Activated CD4-positive, CD25-positive, alpha-beta regulatory T cell (primary cell): Measurements from ENCODE around the gene OR6B3.

Source experiments
- DNase-seq, 4 experiments: peaks; one replicate each; lab custom pipeline; 2025; lab: John Stamatoyannopoulos, UW

Gene OR6B3

DNA sequence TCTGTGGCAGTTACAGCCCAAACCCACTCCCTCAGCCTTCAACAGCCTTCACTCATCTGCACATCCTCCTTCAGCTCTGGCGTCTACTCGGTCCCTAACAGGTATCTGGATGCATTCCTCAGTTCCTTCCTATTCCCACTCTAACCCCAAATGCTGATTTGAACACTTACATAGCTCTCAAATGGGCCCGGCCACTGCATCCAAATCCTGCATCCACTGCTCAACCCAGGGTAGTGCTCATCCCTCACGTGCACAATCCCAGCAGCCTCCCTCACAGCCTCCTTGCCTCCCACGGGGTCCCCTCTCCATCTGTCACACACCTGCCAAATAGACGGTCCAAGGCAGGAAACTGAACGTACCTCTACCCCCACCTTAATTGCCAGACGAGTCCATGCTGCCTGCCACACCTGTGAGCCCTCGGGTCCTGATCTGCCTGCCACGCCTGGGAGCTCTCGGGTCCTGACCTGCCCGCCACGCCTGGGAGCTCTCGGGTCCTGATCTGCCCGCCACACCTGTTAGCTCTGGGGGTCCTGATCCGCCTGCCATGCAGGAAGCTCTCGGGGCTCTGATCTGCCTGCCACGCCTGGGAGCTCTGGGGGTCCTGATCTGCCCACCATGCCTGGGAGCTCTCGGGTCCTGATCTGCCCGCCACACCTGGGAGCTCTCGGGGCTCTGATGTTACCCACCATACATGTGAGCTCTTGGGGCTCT lies 9.9 kb downstream of the OR6B3 start:
- no peak for DNase-seq

DNA sequence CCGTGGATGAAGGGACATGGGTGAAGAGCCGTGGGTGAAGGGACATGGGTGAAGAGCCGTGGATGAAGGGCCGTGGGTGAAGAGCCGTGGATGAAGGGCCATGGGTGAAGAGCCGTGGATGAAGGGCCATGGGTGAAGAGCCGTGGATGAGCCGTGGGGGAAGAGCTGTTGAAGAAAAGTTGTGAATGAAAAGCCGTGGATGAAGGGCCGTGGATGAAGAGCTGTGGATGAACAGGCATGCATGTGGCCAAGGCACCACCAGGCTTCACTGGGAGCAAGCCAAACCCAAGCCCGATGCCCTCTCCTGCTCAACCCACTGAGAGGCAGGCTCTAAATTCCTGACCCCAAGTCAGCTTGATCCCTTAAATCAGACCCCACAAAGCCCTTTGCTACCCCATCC lies 10.6 kb downstream of the OR6B3 start:
- DNase-seq: no peak

DNA sequence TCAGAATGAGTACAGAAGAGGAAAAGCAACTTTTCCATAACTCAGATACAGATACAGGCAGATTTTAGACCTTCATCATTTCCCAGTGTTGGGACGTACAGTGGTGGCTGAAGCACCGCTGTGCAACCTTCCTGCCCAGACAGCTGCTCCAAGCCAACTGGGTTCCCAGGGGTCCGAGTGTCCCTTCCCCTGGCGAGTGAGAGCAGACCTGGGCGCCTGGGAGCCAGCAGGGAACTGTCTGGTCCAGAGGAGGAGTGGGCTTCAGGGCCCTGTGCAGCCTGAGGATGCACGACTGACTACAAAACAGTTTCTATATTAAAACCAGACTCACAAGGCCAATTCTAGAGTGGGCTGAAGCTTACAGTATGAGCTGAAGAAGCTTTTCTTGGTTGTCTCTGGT lies 12.0 kb downstream of the OR6B3 start:
- no peak for DNase-seq

DNA sequence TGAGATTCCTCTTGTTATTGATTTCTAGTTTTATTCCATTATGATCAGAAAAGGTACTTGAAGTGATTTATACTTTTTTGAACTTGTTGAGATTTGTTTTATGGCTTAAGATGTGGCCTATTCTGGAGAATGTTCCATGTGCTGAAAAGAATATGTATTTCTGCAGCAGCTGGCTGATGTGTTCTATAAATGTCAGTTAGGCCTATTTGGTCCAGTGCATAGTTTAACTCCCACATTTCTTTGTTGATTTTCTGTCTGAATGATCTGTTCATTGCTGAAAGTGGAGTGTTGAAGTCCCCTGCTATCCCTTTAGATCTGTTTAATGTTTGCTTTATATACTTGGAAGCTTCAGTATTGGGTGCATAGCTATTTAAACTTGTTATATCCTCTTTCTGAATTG lies 16.0 kb downstream of the OR6B3 start:
- no peak for DNase-seq

DNA sequence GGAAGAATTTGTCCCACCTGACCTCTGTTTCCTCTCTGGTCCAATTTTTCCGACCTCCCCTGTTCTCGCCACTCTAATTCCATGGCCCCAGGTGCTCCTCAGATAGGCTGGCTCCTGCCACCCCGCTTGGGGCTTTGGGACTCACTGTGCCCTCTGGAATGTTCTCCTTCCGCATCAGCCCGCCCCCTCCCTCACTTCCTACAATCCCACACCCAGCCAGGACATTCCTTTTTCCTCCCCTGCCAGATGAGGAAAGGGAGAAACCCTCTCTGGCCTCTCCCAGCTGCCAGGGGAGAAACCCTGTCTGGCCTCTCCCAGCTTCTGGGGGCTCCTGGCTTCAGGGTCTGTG lies 20.0 kb downstream of the OR6B3 start:
- DNase-seq: no peak

DNA sequence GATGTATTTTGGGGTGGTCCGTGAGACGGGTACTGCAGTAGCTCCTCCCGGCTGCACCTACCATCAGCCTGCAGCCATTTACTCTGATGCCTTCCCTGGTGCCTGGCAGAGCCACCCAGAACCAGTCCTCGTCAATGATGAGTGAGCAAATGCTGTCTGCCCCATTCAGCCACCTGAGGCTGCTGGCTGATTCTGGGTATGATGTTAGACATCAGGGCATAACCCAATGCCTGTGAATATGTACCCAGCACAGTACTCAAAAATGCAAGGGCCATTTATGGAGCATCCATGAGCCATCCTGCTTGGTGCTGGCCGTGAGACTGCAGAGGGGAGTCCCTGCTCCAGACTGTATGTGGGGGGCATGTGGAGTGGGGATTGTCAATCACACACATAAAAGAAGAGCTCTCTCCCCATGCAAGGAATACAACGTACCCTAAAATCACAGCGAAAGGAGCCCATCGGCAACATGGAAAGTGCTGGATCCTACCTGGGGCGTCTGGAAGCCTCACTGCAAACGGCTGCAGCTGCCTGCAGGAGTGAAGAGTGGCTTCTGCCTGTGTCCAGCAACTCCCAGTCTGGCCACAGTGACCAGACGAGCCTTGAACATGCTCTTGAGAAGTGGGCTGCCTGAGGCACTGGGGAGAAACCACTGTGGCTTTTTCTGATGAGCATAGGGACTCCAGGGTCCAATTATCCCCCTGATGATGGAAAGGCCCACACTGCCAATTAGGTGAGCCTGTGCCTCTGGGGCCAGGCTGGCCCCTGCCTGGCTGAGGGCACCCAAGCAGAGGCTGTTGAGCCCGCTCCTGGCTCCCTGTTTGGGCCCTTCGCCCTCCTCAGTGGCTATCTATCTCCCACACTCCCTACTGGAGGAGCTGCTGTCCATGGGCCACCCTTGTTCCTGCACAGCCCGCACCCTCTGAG lies 20.7 kb downstream of the OR6B3 start:
- DNase-seq: no peak

DNA sequence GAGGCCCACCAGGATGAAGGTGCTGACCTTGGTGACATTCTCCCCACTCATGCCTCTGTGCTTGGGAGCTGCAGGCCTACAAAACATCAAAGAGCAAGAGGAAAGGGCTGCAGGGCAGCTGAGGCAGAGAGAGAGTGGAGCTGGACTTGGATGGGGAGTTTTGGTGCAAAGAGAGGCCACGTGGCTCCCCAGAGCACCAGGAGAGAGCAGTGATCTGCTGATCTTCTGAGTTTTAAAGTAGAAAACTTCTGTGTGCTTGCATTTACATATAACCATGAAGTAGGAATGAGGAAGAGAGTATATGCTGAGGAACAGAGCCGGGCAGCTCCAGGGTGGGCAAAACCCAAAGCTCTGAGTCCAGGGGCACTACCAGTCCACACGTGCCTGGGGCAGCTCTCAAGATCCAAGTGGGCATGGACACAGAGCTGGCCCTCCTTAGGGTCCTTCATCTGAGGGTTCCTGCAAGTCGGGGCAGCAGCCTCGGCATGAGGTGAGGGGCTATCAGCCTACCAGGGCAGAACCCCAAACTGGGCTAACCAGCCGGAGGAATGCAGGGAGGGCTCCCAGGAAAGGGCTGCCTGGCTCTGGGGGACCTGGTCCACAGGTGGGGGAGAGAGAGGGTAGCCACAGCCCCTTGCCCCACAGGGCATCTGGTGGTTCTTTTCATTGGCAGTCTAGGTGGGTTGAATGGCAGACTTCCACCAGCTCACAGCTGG lies 22.8 kb downstream of the OR6B3 start, which contains the start of gene OR6B2:
Gene OR6B2 (minus strand): TSS at position 51 of the 716 bp plus-strand sequence. CDS start 0 bp downstream, at position 51.
- no peak for DNase-seq

DNA sequence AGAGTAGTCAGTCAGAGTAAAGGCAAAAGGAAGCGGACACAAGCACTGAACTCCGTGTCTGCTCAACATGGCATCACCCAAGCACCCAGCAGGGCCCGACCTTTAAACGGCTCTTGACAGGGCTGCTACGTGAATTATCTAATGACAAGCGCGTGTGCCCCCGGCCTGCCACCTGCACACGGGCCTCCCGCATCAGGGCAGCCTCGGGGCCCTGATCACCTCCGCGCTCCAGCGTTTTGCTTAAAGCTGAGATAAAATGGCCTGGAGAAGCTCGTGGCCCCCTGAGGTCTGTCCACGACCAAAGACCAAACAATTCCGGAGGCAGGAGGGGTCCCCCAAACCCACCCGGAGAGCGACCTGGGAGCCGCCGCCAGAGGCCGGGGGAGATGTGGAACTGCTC lies 28.6 kb downstream of the OR6B3 start:
- DNase-seq: peak in 1 of 4 experiments; percentile 20

DNA sequence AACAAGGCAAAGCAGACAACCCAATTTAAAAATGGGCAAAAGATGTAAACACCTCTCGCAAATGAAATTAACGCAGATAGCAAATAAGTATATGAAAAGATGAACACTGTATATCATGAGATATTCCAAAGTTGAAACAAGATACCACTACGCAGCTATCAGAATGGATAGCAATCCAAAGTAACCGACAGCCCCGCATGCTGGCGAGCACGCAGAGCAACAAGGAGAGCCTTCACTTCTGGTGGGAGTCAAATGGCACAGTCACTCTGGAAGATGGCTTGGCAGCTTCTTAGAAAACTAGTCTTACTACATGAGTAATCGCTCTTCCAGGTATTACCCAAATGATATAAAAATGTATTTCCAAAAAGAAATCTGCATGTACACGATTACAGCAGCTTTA lies 29.5 kb downstream of the OR6B3 start:
- no peak for DNase-seq

DNA sequence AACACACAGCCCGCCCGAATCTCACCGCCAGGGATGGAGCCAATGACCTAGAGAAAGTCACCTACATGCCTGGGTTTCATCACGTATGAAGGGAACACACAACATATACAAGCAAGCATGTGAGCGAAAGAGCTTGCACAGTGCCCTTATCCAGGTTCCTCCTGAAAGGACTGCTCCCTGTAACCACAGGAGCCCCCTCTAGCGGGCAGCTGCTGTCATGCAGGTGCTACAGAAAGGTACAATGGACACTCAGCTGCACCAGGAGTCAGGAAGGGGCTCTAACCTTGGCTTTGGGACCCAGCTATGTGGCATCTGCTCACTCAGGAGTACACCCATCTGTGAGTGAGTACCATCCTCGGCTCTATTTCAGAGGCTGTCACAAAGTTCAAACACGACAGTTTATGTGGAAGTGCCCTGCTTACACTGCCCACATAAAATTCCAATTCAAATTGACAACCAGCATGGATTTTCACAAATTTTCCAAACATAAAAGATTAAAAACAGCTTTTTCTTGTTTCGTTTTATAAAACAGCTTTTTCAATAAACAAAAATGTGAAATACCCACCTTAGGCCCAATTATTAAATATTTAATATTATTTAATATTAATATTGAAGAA lies 31.7 kb downstream of the OR6B3 start:
- peak; percentile 15 to 42 (median 26) for DNase-seq

DNA sequence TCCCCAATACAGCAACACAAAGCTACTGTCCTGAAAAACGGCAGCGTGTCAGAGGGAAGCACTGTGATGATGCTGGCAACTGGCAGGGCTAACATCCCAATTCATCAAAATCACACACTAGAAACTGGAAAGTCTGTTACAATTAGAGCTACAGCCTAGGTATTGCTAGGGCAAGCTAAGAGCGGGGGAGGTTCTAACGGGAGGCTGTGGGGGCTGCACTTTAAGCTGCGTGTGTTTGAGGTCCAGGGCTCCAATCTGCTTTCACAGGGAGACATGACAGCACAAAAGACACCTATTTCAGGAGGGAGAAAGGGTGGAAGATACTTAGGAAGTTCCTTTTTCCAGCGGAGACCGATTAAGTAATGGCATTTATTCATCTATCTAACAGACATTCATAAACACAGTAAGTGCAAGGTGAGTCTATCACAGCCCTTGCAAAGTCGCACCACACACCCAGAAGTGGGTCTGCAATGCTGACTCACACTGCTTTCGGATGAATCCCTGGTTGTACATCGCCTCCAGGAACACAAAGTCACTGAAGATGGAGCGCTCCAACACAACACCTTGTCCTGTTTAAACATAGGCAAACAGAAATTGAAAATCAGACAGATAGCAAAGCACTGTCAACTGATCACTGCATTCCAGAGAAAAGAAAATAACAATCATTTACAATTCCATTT lies 35.1 kb downstream of the OR6B3 start:
- DNase-seq: no peak

DNA sequence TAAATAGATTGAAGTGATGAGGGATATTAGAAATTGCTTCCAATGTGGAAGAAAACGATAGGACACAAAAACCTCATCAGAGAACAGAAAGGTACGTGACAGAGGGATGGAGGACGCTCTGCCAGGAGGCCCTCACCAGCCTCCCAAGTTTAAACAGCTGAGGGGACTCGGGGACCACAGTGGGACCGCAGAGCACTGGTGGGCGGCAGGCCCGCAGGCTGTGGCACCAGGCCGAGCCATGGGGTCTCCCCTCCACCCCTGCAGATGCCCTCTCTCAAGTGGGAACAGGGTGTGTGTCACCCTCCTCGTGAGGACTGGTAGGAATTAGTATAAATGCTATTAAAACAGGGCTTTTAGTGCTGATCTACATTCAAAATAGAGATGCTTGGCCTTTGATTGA lies 39.0 kb downstream of the OR6B3 start:
- no peak for DNase-seq

DNA sequence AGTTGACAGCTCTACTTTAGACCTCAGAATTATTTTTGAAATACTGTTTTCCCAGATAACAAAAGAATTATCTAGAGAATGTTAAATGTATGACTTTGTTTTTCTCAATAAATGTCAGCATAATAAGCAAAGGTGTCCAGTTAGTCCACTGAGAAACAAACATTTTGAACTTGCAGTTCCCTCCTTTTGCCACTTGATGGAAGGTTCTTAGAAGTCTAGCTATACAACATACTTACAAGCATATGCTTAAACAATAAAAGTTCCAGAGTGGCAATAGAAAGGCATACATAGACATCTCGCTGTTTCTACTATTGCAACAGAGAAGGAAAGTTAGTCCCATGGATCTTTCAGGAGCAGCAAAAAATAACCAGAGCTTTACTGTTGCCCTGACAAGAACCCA lies 40.0 kb downstream of the OR6B3 start:
- no peak for DNase-seq

DNA sequence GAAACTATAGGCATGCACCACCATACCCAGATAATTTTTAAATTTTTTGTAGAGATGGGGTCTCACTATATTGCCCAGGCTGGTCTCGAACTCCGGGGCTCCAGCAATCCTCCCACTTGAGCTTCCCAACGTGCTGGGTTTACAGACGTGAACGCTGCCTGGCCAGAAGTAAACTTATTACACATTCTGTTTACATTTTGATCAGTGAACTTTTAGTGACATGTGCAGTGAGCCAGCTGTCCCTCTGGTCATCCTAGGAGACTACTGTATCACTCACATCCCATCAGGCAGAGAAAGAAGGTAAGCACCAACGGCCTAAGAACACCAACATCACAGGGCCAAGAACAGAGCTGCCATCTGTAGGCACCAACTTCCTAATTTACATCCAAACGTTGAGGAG lies 50.3 kb downstream of the OR6B3 start:
- DNase-seq: no peak

DNA sequence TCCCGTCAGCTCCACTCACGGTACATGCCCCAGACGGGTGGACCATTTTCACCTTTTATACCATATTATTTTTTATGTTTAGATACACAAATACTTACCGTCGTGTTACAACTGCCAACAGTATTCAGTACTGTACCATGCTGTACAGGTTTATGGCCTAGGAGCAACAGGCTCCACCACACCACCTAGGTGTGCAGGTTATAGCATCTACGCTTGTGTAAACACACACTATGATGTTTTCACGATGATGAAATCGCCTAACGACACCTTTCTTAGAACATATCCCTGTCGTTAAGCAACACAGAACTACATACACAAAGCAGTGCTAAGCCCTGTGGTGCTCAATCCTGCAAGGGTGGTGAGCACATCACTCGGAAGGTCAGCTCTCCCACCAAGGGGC lies 52.6 kb downstream of the OR6B3 start:
- no peak for DNase-seq

DNA sequence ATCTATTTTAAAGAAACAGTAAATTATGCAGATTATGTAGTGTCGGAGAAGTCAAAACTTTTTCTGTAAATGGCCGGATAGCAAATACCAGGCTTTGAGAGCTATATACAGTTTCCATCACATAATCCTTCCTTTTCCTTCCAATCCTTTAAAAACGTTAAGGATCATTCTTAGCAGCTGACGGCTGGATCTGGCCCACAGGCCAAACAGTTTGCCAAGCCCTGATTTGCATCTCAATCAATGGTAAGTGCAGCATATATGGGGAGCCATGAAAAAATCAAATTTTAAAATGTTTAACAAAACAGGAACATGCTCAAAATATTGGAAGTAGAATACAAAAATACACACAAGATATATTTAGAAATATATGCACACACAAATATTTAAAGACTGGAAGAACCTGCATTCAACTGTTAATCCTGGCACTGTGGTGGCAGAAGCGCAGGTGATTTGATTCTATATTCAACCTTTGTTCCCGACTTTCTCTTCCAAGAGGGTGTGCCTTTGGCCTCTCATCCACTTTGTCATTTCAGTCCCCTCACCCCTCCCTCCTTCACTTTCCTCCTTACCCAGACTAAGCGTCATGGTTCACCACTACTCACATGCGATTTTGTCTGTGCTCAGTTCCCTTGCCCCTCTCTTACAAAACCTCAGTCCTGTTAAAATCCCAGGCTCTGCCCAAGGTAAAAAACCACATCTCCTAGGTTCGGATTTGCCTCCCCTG lies 55.5 kb downstream of the OR6B3 start:
- DNase-seq: no peak
